A549 (cell line): Measurements from ENCODE around the gene APBA1.

Experiments
- CEBPB ChIP-seq, 2 experiments: fragments of >200 bp in 1 of 2; sonication (Bioruptor Twin) in 1 of 2; formaldehyde crosslinking in 1 of 2; IDR thresholded peaks; 2 replicates each; pipeline ENCODE4 v1.6.1; 2012 to 2016
- EHMT2 ChIP-seq: fragments of 200-600 bp; sonication (generic); IDR thresholded peaks from 2 replicates; pipeline ENCODE4 v1.6.1; 2016; ENCODE audit warnings: antibody characterized with exemption, low read depth, mild to moderate bottlenecking, moderate library complexity
- POLR2A ChIP-seq: IDR thresholded peaks from 2 replicates; pipeline ENCODE4 v1.6.1; 2012; ENCODE audit warnings: mild to moderate bottlenecking, low read length
- TP53 ChIP-seq: fragments of 250-450 bp; sonication (Bioruptor Pico); IDR thresholded peaks from 2 replicates; pipeline ENCODE4 v1.5.0; 2021; ENCODE audit warnings: mild to moderate bottlenecking, moderate library complexity
- TF ChIP-seq, protein P1 (sequence below): fragments of >200 bp; sonication (Bioruptor Twin); formaldehyde crosslinking; IDR thresholded peaks from 3 replicates; pipeline ENCODE4 v1.5.1; 2016
- TF ChIP-seq, protein P2 (sequence below): IDR thresholded peaks from 2 replicates; pipeline ENCODE4 v1.6.1; 2012

DNA sequence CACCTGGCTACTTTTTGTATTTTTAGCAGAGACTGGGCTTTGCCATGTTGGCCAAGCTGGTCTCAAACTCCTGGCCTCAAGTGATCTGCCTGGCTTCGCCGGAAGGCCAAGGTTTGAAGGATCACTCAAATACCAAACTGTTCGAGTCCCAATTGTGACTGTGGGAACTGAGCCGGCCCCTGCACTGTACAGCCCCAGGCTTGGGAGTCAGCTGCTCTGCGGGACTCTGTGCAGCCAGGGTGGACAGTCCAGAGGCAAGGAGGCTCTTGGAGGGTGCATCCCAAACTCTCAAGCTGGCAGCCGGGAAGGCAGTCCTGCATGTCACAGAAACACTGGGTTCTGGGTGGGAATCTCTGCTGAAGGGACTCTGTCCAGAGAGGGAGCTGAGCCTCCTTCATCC is 238.2 kb downstream of the APBA1 start:
- TF ChIP-seq, protein P1, sequence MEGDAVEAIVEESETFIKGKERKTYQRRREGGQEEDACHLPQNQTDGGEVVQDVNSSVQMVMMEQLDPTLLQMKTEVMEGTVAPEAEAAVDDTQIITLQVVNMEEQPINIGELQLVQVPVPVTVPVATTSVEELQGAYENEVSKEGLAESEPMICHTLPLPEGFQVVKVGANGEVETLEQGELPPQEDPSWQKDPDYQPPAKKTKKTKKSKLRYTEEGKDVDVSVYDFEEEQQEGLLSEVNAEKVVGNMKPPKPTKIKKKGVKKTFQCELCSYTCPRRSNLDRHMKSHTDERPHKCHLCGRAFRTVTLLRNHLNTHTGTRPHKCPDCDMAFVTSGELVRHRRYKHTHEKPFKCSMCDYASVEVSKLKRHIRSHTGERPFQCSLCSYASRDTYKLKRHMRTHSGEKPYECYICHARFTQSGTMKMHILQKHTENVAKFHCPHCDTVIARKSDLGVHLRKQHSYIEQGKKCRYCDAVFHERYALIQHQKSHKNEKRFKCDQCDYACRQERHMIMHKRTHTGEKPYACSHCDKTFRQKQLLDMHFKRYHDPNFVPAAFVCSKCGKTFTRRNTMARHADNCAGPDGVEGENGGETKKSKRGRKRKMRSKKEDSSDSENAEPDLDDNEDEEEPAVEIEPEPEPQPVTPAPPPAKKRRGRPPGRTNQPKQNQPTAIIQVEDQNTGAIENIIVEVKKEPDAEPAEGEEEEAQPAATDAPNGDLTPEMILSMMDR = no peak
- TF ChIP-seq, protein P2, sequence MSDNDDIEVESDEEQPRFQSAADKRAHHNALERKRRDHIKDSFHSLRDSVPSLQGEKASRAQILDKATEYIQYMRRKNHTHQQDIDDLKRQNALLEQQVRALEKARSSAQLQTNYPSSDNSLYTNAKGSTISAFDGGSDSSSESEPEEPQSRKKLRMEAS = no peak
- TF ChIP-seq CEBPB (IDR thresholded peaks at IDR 0.05) = no peak
- no peak for TF ChIP-seq TP53 (CRISPR knock-in tag)
- TF ChIP-seq EHMT2 = no peak
- TF ChIP-seq POLR2A = no peak
